NCI-H187 (cell line): Measurements from ENCODE around the gene TAPT1.
"Not testable (repeated sequence)": the region's sequence is repeated elsewhere in the genome, so short reads cannot be mapped to it uniquely, and the experiment has no call there.

Experiments
- DNase-seq, 2 experiments: peaks; one replicate each; lab custom pipeline; 2025; lab: John Stamatoyannopoulos, UW

Gene TAPT1

GRCh38 chr4:16169490-16169889 is 56.8 kb downstream of the TAPT1 start:
- no peak for DNase-seq

- no peak for DNase-seq
Measured at GRCh38 chr4:16168710-16169388, 57.4 kb downstream of the TAPT1 start.

- DNase-seq = no peak
Measured at GRCh38 chr4:16168144-16168543, 58.1 kb downstream of the TAPT1 start.

- no peak for DNase-seq
Measured at GRCh38 chr4:16165931-16166330, 60.3 kb downstream of the TAPT1 start.

- no peak for DNase-seq
Measured at GRCh38 chr4:16162891-16163290, 63.4 kb downstream of the TAPT1 start.

GRCh38 chr4:16161851-16162408 is 64.3 kb downstream of the TAPT1 start:
- no peak for DNase-seq

- no peak for DNase-seq
Measured at GRCh38 chr4:16160457-16160856, 65.8 kb downstream of the TAPT1 start.

- no peak for DNase-seq
Measured at GRCh38 chr4:16159286-16159685, 67.0 kb downstream of the TAPT1 start.

GRCh38 chr4:16158504-16158852 is 67.8 kb downstream of the TAPT1 start:
- peak in 1 of 2 experiments; percentile 59 for DNase-seq

- peak; percentile 33 to 59 for DNase-seq
Measured at GRCh38 chr4:16157609-16158503, 68.4 kb downstream of the TAPT1 start.

- no peak for DNase-seq
Measured at GRCh38 chr4:16155528-16156169, 70.6 kb downstream of the TAPT1 start.

GRCh38 chr4:16154451-16154850 is 71.8 kb downstream of the TAPT1 start:
- DNase-seq = no peak

- DNase-seq = no peak
Measured at GRCh38 chr4:16150716-16151115, 75.6 kb downstream of the TAPT1 start.

GRCh38 chr4:16144913-16145312 is 81.4 kb downstream of the TAPT1 start:
- not testable (repeated sequence) for DNase-seq

GRCh38 chr4:16142598-16143310 is 83.5 kb downstream of the TAPT1 start:
- DNase-seq = no peak

- DNase-seq = peak in 1 of 2 experiments; percentile 22
Measured at GRCh38 chr4:16140879-16141249, 85.4 kb downstream of the TAPT1 start.

GRCh38 chr4:16140231-16140878 is 85.9 kb downstream of the TAPT1 start:
- DNase-seq = no peak

- no peak for DNase-seq
Measured at GRCh38 chr4:16139066-16139945, 87.0 kb downstream of the TAPT1 start.

- DNase-seq = no peak
Measured at GRCh38 chr4:16136827-16137226, 89.4 kb downstream of the TAPT1 start.

GRCh38 chr4:16136311-16136710 is 90.0 kb downstream of the TAPT1 start:
- no peak for DNase-seq
